ENCODE results near the gene CCDC150. TPM values are rescaled to one million over a fixed set of nuclear protein-coding genes. Genes with fewer than 3 reads are reported as not detected.

The CCDC150 gene
- total and polyA plus RNA-seq, 9 of the 15 experiments (the other 6 are each of a cell fraction or from before 2014, with no cell fraction given) = 4.4 to 23.1 (median 11.3) TPM

DNA sequence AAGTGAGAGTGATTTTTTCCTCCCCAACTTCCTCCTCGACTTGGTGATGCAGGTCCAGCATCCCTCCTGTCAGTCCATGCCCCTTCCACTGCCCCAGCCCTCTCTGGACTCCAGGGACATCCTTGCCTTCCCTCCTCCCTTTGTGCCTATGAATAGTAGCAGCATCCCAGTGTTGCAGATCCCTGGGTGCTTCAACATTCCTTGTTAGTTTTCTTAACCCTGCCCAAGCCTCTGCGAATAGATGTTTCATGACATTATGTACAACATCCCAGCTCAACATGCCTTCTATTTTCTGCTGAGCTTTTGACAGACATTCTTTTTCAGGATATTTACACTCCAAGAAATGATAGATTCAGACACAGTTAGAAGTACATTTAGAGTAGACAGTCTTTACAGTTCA, 35.3 kb upstream of the CCDC150 start:
- no TSS peak for BruUV-seq (replicated peaks)
- Histone ChIP-seq H3K4me1 (replicated peaks in 1 of 2; ENCODE audit: control insufficient read depth in 2 of 2, insufficient read depth in 2 of 2, low read length in 2 of 2) (peaks cover 5 to 8% of the 10 kb centered on the region in 2 experiments; a peak in 3 of 5 replicates), H4K20me1 (replicated peaks; ENCODE audit: control insufficient read depth, insufficient read depth, low read length) (no peaks in the 10 kb centered on the region), H3K27me3 (ENCODE audit: control insufficient read depth in 2 of 2, insufficient read depth in 2 of 2, low read length in 2 of 2) (no peaks in the 10 kb centered on the region), H3K9me3 (replicated peaks; ENCODE audit: control insufficient read depth, insufficient read depth, low read depth, low read length) (no peaks in the 10 kb centered on the region), H3K4me2 (ENCODE audit: insufficient read depth, low read length) (no peak overlapping the region), H3K36me3 (ENCODE audit: control insufficient read depth, insufficient read depth, low read length) (no peaks in the 10 kb centered on the region), H3K4me3 (no peak overlapping the region), H3K9me1 (ENCODE audit: control insufficient read depth, insufficient read depth, low read length) (no peaks in the 10 kb centered on the region), H3K79me2 (ENCODE audit: control insufficient read depth, insufficient read depth, low read length) (no peaks in the 10 kb centered on the region), H3K9ac (ENCODE audit: insufficient read depth in 1 of 2, low read depth in 2 of 2, low read length in 2 of 2) (no peak overlapping the region), H3K27ac (ENCODE audit: extremely low read depth, low read depth, low read length) (no peak overlapping the region), H2AFZ (ENCODE audit: low read depth, low read length) (no peak overlapping the region)
- TF ChIP-seq STAT5B (CRISPR knock-in tag; IDR thresholded peaks at IDR 0.05) = no peak
- TF ChIP-seq RB1 (IDR thresholded peaks at IDR 0.05; ENCODE audit: low read depth) = no peak
- TF ChIP-seq SRSF3 (IDR thresholded peaks at IDR 0.05; ENCODE audit: insufficient read depth, low read length) = no peak
- TF ChIP-seq ZNF217 (CRISPR knock-in tag; IDR thresholded peaks at IDR 0.05) = no peak
- TF ChIP-seq, protein P1, sequence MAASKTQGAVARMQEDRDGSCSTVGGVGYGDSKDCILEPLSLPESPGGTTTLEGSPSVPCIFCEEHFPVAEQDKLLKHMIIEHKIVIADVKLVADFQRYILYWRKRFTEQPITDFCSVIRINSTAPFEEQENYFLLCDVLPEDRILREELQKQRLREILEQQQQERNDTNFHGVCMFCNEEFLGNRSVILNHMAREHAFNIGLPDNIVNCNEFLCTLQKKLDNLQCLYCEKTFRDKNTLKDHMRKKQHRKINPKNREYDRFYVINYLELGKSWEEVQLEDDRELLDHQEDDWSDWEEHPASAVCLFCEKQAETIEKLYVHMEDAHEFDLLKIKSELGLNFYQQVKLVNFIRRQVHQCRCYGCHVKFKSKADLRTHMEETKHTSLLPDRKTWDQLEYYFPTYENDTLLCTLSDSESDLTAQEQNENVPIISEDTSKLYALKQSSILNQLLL (CRISPR knock-in tag; IDR thresholded peaks at IDR 0.05; ENCODE audit: borderline replicate concordance) = no peak
- TF ChIP-seq ZNF253 (CRISPR knock-in tag; conservative IDR thresholded peaks at IDR 0.05) = no peak
- TF ChIP-seq HNRNPUL1 (IDR thresholded peaks at IDR 0.05; ENCODE audit: low read length) = no peak
- TF ChIP-seq SMAD1 (IDR thresholded peaks at IDR 0.05; ENCODE audit: low read depth, low read length, partially characterized antibody) = no peak
- no peak for TF ChIP-seq RBBP5 (IDR thresholded peaks at IDR 0.05; ENCODE audit: borderline replicate concordance, insufficient read depth, low read length, poor library complexity, severe bottlenecking)
- no peak for TF ChIP-seq MEF2A (IDR thresholded peaks at IDR 0.05; ENCODE audit: control insufficient read depth, low read depth, low read length)
- no peak for TF ChIP-seq CSDE1 (IDR thresholded peaks at IDR 0.05)
- TF ChIP-seq ZNF12 (CRISPR knock-in tag; IDR thresholded peaks at IDR 0.05) = no peak
- no peak for TF ChIP-seq HNRNPL (IDR thresholded peaks at IDR 0.05; ENCODE audit: low read depth, low read length)
- TF ChIP-seq TCFL5 (CRISPR knock-in tag; conservative IDR thresholded peaks at IDR 0.05) = no peak
- CTCF ChIA-PET (ENCODE audit: low intra/inter-chr PET ratio) = no interaction called here
- WGBS (ENCODE audit: insufficient coverage, low coverage, missing lambda C conversion rate) = 0% methylated on average over 1 of the region's 2 CpGs
- in situ Hi-C loops (cut with MboI) (no loop called here), intact Hi-C loops (cut with micrococcal nuclease) (no loop called here)
- no peak for ATAC-seq
- FAIRE-seq = no peak
- POLR2A ChIA-PET = no interaction called here
- DNase-seq (ENCODE audit: extremely low read depth in 1 of 4, low spot score in 3 of 4) = no peak

Data from K562 (cell line).